Measurements from ENCODE around the gene MYH6. TPM values are rescaled to one million over a fixed set of nuclear protein-coding genes. Genes with fewer than 3 reads are reported as not detected.

MYH6 gene
- total RNA-seq, 2 experiments from 2014 or later: not detected

DNA sequence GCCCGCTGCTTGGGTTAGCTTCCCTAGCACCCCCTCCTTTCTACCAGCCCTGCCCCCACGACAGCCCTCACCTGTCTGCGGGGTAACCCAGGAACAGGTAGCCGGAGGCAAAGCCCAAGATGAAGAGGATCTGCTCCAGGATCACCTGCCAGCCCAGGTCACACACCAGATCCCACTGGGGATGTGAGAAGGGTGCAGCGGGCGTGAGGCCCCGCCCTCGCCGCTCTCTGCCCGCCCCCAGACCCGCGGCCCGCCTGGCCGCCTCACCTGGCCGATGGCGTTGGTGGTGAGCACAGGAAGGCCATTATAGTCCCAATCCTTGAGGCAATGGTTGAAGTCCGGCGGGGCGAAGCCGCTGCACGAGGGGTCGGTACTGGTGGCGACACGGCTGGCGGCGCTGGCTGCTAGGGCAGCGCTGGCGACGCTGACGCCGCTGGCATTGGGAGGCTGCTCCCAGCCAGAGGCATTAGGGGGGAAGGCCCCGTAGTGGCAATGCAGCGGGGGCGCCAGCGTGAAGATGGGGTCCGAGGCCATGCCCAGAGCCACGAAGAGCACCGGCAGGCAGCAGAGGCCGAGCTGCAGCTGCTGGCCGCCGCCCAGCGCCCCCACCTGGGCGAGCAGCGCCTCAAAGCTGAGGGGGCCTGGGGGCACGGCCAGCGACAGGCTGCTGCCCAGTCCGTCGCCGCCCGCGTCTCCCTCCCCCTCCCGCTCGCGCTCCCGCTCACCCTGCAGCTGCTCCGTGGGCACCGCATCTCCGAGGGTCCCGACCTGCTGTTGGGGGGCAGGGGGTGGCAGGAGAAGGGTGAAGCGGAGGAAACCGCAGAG is 56.2 kb downstream of the MYH6 start:
- ChIA-PET CTCF (interaction anchor here (1.1 to 2.8 kb wide), 3 partner anchors 13 to 28 kb away, joined by 3 to 19 read pairs (median 7); no protein-coding TSS in a partner anchor), POLR2A (interaction anchor here (2.0 kb wide), 1 partner anchor 30 kb away, joined by 6 read pairs; the partner anchor contains the start of gene PABPN1)
- H3K27me3 Mint-ChIP-seq: peaks cover 35% of the 10 kb centered on the region
- DNase-seq (peak; percentile 6), ATAC-seq (peak; percentile 45)
- H3K36me3 Mint-ChIP-seq (ENCODE audit: low read depth): no peaks in the 10 kb centered on the region
- H3K27ac Mint-ChIP-seq: no peak overlapping the region
- peak overlapping the region; percentile 54 for H3K4me3 Mint-ChIP-seq
- TF ChIP-seq, protein P1, sequence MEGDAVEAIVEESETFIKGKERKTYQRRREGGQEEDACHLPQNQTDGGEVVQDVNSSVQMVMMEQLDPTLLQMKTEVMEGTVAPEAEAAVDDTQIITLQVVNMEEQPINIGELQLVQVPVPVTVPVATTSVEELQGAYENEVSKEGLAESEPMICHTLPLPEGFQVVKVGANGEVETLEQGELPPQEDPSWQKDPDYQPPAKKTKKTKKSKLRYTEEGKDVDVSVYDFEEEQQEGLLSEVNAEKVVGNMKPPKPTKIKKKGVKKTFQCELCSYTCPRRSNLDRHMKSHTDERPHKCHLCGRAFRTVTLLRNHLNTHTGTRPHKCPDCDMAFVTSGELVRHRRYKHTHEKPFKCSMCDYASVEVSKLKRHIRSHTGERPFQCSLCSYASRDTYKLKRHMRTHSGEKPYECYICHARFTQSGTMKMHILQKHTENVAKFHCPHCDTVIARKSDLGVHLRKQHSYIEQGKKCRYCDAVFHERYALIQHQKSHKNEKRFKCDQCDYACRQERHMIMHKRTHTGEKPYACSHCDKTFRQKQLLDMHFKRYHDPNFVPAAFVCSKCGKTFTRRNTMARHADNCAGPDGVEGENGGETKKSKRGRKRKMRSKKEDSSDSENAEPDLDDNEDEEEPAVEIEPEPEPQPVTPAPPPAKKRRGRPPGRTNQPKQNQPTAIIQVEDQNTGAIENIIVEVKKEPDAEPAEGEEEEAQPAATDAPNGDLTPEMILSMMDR (IDR thresholded peaks at IDR 0.05): no peak
- H3K4me1 Mint-ChIP-seq (ENCODE audit: low read depth): peaks cover 4% of the 10 kb centered on the region
- no peaks in the 10 kb centered on the region for H3K9me3 Mint-ChIP-seq
- intact Hi-C loops (cut with micrococcal nuclease): no loop called here

DNA sequence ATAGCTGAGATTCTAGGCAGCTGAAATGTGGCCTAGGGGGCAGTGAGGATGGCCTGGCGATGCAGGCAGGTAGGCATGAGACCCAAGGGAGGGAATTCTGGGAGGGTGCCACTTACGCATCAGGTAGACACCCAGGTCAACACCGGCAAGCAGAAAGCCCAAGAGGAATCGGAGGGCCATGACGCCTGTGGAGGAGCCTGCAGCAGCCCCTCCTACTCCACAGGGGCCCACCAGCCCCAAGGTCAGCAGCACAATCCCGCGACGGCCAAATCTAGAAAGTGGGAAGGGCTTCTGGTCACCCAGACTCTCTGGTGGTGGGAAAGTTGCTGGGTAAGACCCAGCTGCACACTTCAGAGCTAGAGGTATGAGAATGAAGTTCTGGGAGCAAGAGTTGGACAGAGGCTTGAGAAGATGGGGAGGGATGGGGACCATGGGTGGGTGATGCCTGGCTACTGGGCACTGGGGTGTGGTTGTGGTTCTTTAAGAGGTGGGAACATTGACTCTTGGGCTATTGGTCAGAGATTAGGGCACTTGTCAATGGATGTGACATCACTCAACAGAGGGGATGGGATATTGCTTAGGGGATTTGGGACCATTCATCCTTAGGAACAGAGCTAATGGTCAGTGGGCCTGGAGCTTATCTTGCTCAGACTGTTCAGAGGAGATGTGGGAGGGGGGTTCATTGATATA is 58.8 kb downstream of the MYH6 start:
- Mint-ChIP-seq H3K4me3 (no peak overlapping the region), H3K27me3 (peaks cover 26% of the 10 kb centered on the region), H3K27ac (no peak overlapping the region), H3K9me3 (no peaks in the 10 kb centered on the region), H3K36me3 (ENCODE audit: low read depth) (no peaks in the 10 kb centered on the region), H3K4me1 (ENCODE audit: low read depth) (peaks cover 4% of the 10 kb centered on the region)
- DNase-seq (no peak), ATAC-seq (no peak)
- POLR2A ChIA-PET: interaction anchor here (1.1 kb wide), 1 partner anchor 11 kb away, joined by 3 read pairs; no protein-coding TSS in a partner anchor
- intact Hi-C loops (cut with micrococcal nuclease): no loop called here
- TF ChIP-seq, protein P1 (IDR thresholded peaks at IDR 0.05): no peak
- CTCF ChIA-PET: no interaction called here

DNA sequence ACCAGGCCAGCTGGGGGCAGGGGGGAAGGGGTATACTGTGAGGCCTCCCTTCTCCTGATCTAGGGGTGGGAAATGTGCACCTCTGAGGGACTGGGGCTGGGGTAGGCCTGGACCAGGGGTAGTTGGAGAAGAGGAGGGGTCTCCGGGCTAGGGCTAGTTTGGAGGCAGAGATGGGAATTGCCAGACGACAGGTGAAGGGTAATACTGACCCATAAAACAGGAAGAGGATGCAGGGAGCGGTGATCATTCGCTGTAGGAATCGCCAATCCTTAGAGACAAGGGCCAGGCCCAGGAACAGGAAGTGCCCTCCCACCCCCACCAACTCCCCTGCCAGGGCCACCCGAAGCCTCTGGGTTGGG is 59.8 kb downstream of the MYH6 start:
- H3K27me3 Mint-ChIP-seq: peaks cover 16% of the 10 kb centered on the region
- intact Hi-C loops (cut with micrococcal nuclease): no loop called here
- no peak overlapping the region for H3K4me3 Mint-ChIP-seq
- no peak overlapping the region for H3K27ac Mint-ChIP-seq
- no peak for DNase-seq
- no peaks in the 10 kb centered on the region for H3K36me3 Mint-ChIP-seq (ENCODE audit: low read depth)
- H3K9me3 Mint-ChIP-seq: no peaks in the 10 kb centered on the region
- ATAC-seq: no peak
- H3K4me1 Mint-ChIP-seq (ENCODE audit: low read depth): peaks cover 4% of the 10 kb centered on the region
- TF ChIP-seq, protein P1 (IDR thresholded peaks at IDR 0.05): no peak
- POLR2A ChIA-PET: no interaction called here
- CTCF ChIA-PET: interaction anchor here (1.2 kb wide), 1 partner anchor 20 kb away, joined by 3 read pairs; no protein-coding TSS in a partner anchor

DNA sequence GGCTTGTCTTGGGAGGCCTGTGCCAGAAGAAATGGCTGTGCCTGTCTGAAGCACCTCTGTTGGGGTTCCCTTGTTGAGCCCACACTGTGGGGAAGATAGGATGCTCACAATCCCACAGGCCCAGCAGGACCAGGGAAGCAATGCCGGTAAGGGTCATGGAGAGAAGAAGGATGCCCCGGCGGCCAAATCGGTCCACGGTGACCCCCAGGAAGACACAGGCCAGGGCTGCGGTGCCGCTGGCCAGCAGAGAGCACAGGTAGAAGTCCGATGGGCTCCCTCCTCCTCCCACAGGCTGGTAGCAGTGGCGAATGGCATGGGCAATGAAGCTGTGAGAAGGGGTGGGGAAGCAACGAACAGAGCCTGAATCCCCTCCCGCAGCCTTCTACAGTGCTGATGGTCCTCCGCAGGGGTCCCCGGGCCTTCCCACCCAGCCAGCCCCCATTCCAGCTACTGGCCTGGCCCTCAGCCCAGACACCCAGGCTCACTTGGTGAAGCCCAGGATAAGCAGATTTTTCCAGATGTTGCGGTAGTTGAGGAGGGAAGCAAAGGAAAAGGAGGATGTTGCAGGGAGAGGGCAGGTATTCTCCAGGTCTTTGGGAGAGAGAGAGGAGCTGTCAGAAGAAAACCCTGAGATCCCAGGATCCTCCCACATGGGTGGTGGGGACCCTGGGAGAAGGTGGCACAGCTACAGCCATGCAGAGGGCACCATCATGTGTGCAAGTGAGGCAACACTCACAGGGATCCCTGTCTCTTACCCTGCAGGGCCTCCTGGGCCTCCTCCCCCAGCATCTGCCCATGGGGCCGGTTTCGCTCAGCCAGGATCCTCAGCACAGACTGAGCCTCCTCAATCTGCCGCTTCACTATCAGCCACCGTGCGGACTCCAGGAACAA is 60.4 kb downstream of the MYH6 start:
- intact Hi-C loops (cut with micrococcal nuclease): no loop called here
- Mint-ChIP-seq H3K9me3 (no peaks in the 10 kb centered on the region), H3K27ac (no peak overlapping the region), H3K27me3 (peaks cover 10% of the 10 kb centered on the region), H3K4me1 (ENCODE audit: low read depth) (peaks cover 2% of the 10 kb centered on the region), H3K36me3 (ENCODE audit: low read depth) (no peaks in the 10 kb centered on the region), H3K4me3 (no peak overlapping the region)
- ChIA-PET POLR2A (no interaction called here), CTCF (interaction anchor here (1.2 to 1.9 kb wide), 2 partner anchors 19 to 32 kb away, joined by 3 to 6 read pairs; no protein-coding TSS in a partner anchor)
- ATAC-seq (no peak), DNase-seq (no peak)
- TF ChIP-seq, protein P1 (IDR thresholded peaks at IDR 0.05): no peak

Data from activated CD8-positive, alpha-beta T cell treated with anti-CD3 and anti-CD28 coated beads for 36 hours (primary cell).